DMS79 (cell line): Measurements from ENCODE around the gene VEGFC.

Experiments
- DNase-seq: peaks from one replicate; lab custom pipeline; 2025; lab: John Stamatoyannopoulos, UW

VEGFC gene

GRCh38 chr4:176680668-176681180, 112.0 kb downstream of the VEGFC start:
- DNase-seq, result no peak

GRCh38 chr4:176676901-176677300, 115.8 kb downstream of the VEGFC start:
- no peak for DNase-seq

GRCh38 chr4:176675810-176676209, 116.9 kb downstream of the VEGFC start:
- DNase-seq, result no peak

- no peak for DNase-seq
Observed at GRCh38 chr4:176671532-176671931, 121.2 kb downstream of the VEGFC start.

GRCh38 chr4:176668324-176668723, 124.4 kb downstream of the VEGFC start:
- DNase-seq, result no peak

- DNase-seq, result no peak
Observed at GRCh38 chr4:176664964-176665363, 127.8 kb downstream of the VEGFC start.

GRCh38 chr4:176660561-176660960, 132.2 kb downstream of the VEGFC start:
- no peak for DNase-seq

- no peak for DNase-seq
Observed at GRCh38 chr4:176656108-176656507, 136.6 kb downstream of the VEGFC start.

- DNase-seq, result no peak
Observed at GRCh38 chr4:176654565-176655216, 138.0 kb downstream of the VEGFC start.

GRCh38 chr4:176653401-176654220, 139.1 kb downstream of the VEGFC start:
- DNase-seq, result no peak

GRCh38 chr4:176646311-176646710, 146.4 kb downstream of the VEGFC start:
- no peak for DNase-seq

GRCh38 chr4:176645246-176645960, 147.3 kb downstream of the VEGFC start:
- no peak for DNase-seq

GRCh38 chr4:176642472-176642871, 150.2 kb downstream of the VEGFC start:
- DNase-seq, result no peak

- DNase-seq, result no peak
Observed at GRCh38 chr4:176641237-176641636, 151.5 kb downstream of the VEGFC start.

GRCh38 chr4:176638992-176639391, 153.7 kb downstream of the VEGFC start:
- no peak for DNase-seq

- no peak for DNase-seq
Observed at GRCh38 chr4:176636292-176636691, 156.4 kb downstream of the VEGFC start.

GRCh38 chr4:176635372-176636261, 157.1 kb downstream of the VEGFC start:
- DNase-seq, result no peak
